HEK293T (cell line): Measurements from ENCODE around the gene SLC18A3.

Experiments
- BHLHE40 ChIP-seq: fragments of 450-650 bp; IDR thresholded peaks from 2 replicates; pipeline ENCODE4 v1.6.1; 2016; ENCODE audit warnings: mild to moderate bottlenecking, moderate library complexity, borderline replicate concordance
- ELF4 ChIP-seq: fragments of 450-650 bp; IDR thresholded peaks from 2 replicates; pipeline ENCODE4 v1.6.1; 2017; ENCODE audit warnings: antibody characterized with exemption
- NFRKB ChIP-seq: fragments of 450-650 bp; IDR thresholded peaks from 2 replicates; pipeline ENCODE4 v1.6.1; 2016; ENCODE audit warnings: mild to moderate bottlenecking, moderate library complexity
- SP1 ChIP-seq: fragments of 450-650 bp; IDR thresholded peaks from 2 replicates; pipeline ENCODE4 v1.6.1; 2017
- TARDBP ChIP-seq: fragments of 450-650 bp; IDR thresholded peaks from 2 replicates; pipeline ENCODE4 v1.6.1; 2016
- ZNF384 ChIP-seq: fragments of 450-650 bp; IDR thresholded peaks from 2 replicates; pipeline ENCODE4 v1.6.1; 2016

DNA sequence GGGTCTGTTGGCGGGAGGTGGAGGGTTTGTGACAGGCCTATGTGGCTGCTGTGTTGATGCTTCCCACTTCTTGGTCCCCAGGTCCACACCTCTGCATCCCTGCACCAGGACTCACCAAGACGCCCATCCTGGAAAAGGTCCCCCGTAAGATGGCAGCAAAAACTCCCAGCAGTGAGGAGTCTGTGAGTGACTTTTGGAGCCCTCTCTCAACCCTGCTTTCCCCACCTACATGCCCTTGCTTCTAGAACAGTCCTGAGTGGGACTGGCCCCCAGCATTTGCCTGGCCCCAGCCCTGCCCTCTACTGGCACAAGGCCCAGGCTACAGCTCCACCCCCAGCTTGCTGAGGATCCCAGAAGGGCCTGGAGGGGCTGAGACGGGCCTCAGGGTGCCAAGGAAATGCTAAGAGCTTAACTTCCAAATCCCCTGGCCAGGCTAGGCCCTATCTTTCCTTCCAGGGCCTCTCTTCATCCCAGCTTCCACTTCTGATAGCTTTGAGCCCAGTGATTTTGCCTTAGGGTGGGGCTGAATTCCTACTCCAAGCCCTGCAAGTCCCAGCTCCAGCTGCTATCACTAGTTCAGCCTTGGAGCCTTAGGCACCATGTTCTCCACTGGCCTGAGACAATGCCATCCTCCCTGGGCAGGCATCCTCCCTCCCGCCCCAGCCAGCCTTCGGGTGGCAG, 6.5 kb downstream of the SLC18A3 start:
- TF ChIP-seq ZNF384 (no peak), SP1 (no peak), NFRKB (no peak), BHLHE40 (no peak), ELF4 (no peak), TARDBP (no peak)
